ENCODE measurements around the gene IL4R.
"Not testable (repeated sequence)": the region's sequence is repeated elsewhere in the genome, so short reads cannot be mapped to it uniquely, and the experiment has no call there.

The IL4R gene

GRCh38 chr16:27404163-27404823, 90.5 kb downstream of the IL4R start:
- Mint-ChIP-seq H3K9me3 (peaks cover 3% of the 10 kb centered on the region), H3K27ac (peak overlapping the region; percentile 90), H3K4me1 (peaks cover 66% of the 10 kb centered on the region), H3K27me3 (peaks cover 10% of the 10 kb centered on the region), H3K4me3 (peak overlapping the region; percentile 39), H3K36me3 (no peaks in the 10 kb centered on the region)
- ATAC-seq (ENCODE audit: low read depth) = no peak
- no peak for DNase-seq (ENCODE audit: low spot score in 2 of 2)

DNA sequence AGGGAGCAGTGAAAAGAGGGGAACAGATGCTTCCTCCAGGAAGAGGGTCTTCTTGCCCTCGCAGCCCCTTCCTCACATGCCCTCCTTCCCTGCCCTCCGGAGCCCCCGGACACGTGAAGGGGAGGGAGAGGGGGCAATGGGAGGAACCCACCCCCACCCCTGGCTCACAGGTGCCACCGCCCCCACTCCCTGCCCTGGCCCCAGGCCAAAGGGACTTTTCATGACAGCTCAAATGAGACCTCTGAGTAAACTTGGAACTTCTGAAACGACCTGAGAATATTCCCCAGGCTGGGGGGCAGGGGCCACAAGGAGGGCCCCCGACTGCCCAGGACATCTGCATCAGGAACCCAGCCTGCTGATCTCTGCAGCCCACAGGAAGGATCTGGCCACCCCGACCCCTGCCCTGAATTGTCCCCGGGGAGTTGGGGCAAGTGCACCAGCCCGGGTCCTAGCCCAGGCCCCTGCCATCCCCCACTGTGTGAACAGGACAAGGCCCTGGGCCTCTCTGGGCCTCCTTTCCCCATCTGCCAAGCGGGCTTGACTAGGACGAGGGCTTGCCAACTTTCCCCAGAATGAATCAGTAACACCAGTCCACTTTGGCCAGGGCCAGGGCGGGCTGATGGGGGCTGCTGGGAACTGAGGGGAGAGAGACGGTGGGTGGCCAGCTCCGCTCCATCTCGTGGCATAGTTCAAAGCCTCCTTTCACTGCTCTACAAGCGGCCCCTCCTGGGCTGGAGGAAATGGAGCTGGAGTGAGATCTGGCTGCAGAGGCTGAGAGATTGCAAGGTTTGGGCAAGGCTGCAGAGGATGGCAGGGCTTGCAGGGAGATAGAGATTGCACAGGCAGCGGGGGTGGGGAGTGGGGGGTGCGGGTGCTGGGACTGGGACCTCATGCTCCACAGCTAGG, 92.0 kb downstream of the IL4R start:
- Mint-ChIP-seq H3K36me3 (no peaks in the 10 kb centered on the region), H3K4me3 (no peak overlapping the region), H3K27me3 (peaks cover 10% of the 10 kb centered on the region), H3K4me1 (peaks cover 58% of the 10 kb centered on the region), H3K9me3 (no peaks in the 10 kb centered on the region), H3K27ac (no peak overlapping the region)
- DNase-seq (ENCODE audit: low spot score in 2 of 2) (no peak), ATAC-seq (ENCODE audit: low read depth) (no peak)

DNA sequence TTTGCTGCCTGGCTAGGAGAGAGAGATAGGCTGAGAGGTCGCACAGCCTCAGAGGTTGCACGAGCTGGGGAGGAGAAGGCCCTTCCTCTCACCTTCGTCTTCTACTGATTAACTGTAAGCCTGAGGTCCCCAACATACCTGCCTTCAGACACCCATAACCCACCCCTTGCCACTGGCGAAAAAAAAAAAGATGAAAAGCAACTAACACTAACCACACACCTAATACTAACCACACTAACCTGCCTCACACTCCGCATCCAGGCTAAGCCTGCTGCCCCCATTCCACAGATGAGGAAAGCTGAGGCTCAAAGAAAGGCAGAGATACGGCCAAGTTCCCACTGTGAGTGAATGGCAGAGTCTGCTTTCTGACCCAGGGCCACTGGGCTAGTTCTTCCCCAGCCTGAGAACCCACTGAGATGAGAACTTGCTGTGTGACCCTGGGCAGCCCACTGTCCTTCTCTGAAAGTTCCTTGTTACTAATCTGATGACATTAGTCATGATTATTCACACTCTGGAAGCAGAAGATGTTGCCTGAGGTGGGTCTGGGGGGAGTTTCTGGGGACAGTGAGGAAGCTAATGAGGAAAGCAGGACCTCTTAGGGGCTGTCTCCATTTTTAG, 92.8 kb downstream of the IL4R start:
- no peaks in the 10 kb centered on the region for H3K36me3 Mint-ChIP-seq
- no peak for ATAC-seq (ENCODE audit: low read depth)
- DNase-seq (ENCODE audit: low spot score in 2 of 2) = no peak
- peaks cover 50% of the 10 kb centered on the region for H3K4me1 Mint-ChIP-seq
- peaks cover 10% of the 10 kb centered on the region for H3K27me3 Mint-ChIP-seq
- H3K4me3 Mint-ChIP-seq = no peak overlapping the region
- H3K9me3 Mint-ChIP-seq = no peaks in the 10 kb centered on the region
- no peak overlapping the region for H3K27ac Mint-ChIP-seq

DNA sequence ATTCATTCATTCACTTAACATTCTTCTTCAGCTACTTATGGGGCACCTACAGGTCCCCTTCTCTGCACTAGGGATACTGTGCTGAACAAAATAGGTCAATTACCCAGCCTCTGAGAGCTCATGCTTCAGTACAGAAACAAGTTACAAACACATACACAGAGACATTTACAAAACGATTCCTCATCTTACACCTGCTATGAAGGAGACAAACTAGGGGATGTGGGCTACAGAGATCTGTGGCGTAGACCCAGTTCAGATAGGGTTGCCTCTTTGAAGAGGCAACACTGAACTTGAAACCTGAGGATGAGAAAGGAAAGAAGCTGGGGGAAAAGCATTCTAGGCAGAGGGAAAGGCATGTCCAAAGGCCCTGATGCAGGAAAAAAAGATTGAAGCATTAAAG, 93.4 kb downstream of the IL4R start:
- peaks cover 46% of the 10 kb centered on the region for H3K4me1 Mint-ChIP-seq
- peaks cover 12% of the 10 kb centered on the region for H3K27me3 Mint-ChIP-seq
- ATAC-seq (ENCODE audit: low read depth) (no peak), DNase-seq (ENCODE audit: low spot score in 2 of 2) (no peak)
- no peaks in the 10 kb centered on the region for H3K36me3 Mint-ChIP-seq
- no peak overlapping the region for H3K27ac Mint-ChIP-seq
- H3K9me3 Mint-ChIP-seq = peaks cover 2% of the 10 kb centered on the region
- H3K4me3 Mint-ChIP-seq = no peak overlapping the region

DNA sequence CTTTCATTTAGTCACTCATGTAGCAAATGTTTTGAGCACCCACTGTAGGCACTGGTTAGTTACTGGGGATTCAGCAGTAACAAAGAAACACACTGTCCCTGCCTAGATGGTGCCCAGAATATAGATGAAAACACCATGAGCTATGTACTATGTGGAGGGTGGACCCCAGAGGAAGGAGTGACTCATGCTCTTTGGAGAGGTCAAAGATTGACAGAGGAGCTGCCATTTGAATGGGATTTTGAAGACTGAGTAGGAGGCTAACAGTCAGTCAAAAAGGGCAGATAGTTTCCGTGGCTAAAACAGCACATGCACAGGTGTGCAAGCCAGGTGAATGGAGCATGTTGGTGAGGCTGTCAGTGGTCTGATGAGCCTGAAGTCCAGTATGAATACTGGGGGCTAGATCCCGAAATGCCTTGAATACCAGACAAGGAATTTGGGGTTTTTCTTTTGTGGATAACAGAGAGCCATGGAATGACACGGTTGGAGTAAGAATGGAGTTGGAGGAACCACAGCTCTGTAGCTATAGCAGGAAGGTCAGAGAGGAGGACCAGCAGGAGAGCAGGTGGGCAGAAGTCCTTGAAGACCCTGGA, 94.3 kb downstream of the IL4R start:
- Mint-ChIP-seq H3K27ac (no peak overlapping the region), H3K36me3 (no peaks in the 10 kb centered on the region), H3K27me3 (peaks cover 12% of the 10 kb centered on the region), H3K4me3 (no peak overlapping the region), H3K4me1 (peaks cover 36% of the 10 kb centered on the region), H3K9me3 (peaks cover 4% of the 10 kb centered on the region)
- ATAC-seq (ENCODE audit: low read depth) (no peak), DNase-seq (ENCODE audit: low spot score in 2 of 2) (no peak)

DNA sequence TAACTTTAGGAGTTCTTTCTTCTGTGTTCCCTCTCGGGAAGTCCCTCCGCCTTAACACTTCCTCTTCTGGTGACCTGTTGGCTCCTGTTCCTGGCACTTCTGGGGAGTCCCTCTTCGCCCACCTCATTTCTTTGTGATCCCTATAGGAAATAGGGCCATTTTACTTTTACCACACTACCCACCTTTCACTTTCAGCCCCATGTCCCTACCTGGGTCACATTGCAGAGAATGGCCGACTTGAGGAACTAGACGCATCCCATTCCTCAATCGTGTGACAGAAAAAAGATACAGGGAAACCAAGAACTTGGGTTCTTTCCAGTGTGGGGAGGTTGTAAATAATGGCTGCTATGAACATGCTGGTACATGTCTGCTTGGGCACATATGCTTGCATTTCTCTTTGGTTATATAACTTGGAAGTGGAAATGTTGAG, 94.8 kb downstream of the IL4R start:
- Mint-ChIP-seq H3K36me3 (peaks cover 2% of the 10 kb centered on the region), H3K9me3 (peaks cover 6% of the 10 kb centered on the region), H3K27me3 (peaks cover 12% of the 10 kb centered on the region), H3K4me1 (peaks cover 34% of the 10 kb centered on the region), H3K27ac (no peak overlapping the region), H3K4me3 (no peak overlapping the region)
- DNase-seq (ENCODE audit: low spot score in 2 of 2) (no peak), ATAC-seq (ENCODE audit: low read depth) (peak; percentile 48)

DNA sequence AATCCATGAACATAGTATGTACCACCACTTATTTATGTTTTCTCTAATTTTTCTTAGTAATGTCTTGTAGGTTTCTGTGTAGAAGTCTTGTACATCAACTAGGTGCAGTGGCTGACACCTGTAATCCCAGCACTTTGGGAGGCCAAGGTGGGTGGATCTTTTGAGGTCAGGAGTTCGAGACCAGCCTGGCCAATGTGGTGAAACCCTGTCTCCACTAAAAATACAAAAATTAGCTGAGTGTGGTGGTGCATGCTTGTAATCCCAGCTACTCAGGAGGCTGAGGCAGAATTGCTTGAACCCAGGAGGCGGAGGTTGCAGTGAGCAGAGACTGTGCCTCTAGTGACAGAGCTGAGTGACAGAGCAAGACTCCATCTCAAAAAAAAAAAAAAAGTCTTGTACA, 96.2 kb downstream of the IL4R start:
- H3K36me3 Mint-ChIP-seq, H3K27me3 Mint-ChIP-seq, H3K27ac Mint-ChIP-seq: not testable (repeated sequence)

GRCh38 chr16:27410761-27411160, 97.0 kb downstream of the IL4R start:
- peaks cover 6% of the 10 kb centered on the region for H3K9me3 Mint-ChIP-seq
- peaks cover 27% of the 10 kb centered on the region for H3K4me1 Mint-ChIP-seq
- H3K4me3 Mint-ChIP-seq = no peak overlapping the region
- peaks cover 4% of the 10 kb centered on the region for H3K36me3 Mint-ChIP-seq
- H3K27me3 Mint-ChIP-seq = peaks cover 9% of the 10 kb centered on the region
- H3K27ac Mint-ChIP-seq = no peak overlapping the region
- no peak for ATAC-seq (ENCODE audit: low read depth)
- DNase-seq (ENCODE audit: low spot score in 2 of 2) = no peak

More for the DNA sequence above, 96.2 kb downstream of the IL4R start:
- not testable (repeated sequence) for DNase-seq (ENCODE audit: low spot score in 2 of 2); H3K9me3 Mint-ChIP-seq; ATAC-seq (ENCODE audit: low read depth); H3K4me3 Mint-ChIP-seq
- peaks cover 27% of the 10 kb centered on the region for H3K4me1 Mint-ChIP-seq

DNA sequence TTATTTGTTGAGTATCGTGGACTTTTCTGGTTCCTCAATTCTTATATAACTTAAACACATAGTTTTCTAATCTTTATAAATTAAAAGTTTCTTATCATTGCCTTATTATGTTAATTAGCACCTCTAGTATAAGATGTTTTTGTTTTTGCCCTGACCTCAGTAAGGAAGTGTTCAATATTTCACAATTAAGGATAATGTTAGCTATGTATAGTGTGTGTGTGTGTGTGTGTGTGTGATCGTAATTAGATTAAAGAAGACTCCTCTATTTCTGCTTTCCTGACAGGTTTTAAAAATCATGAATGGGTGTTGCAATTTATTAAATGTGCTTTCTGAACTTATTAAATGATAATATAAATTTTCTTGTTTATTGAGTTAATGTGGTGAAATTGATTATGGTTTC, 100.2 kb downstream of the IL4R start:
- no peak overlapping the region for H3K27ac Mint-ChIP-seq
- no peak for DNase-seq (ENCODE audit: low spot score in 2 of 2)
- H3K4me1 Mint-ChIP-seq = peaks cover 5% of the 10 kb centered on the region
- H3K9me3 Mint-ChIP-seq = peaks cover 6% of the 10 kb centered on the region
- H3K4me3 Mint-ChIP-seq = no peak overlapping the region
- peaks cover 6% of the 10 kb centered on the region for H3K36me3 Mint-ChIP-seq
- ATAC-seq (ENCODE audit: low read depth) = no peak
- H3K27me3 Mint-ChIP-seq = peaks cover 2% of the 10 kb centered on the region

All from memory B cell (primary cell).